ENCODE measurements around the gene REEP3. TPM values are rescaled to one million over a fixed set of nuclear protein-coding genes. Genes with fewer than 3 reads are reported as not detected.

REEP3 gene
- total and polyA plus RNA-seq, 2 donors (not counting 1 experiment from before 2014, with no cell fraction given) = 67.5 to 86.6 TPM

DNA sequence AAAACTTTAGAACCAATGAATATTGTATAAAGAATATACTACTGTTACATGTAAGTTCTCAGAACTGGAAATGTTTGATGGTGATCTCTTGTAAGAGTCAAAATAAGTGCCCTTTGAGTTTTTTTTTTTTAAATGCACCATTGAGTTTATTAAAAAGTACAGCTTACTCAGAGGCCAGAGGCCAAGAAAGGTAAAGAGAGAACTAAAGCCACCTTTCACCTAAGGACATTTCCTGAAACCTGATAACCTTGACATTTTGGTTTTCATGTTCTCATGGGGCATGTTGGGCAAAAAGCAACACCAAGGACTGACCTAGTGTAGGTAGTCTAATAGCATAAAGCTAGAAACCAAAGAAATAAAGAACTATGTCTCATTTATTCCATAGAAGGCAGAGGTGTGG is 27.7 kb downstream of the REEP3 start:
- no peaks in the 10 kb centered on the region for H3K36me3 ChIP-seq (ENCODE audit: control insufficient read depth, insufficient read depth, low read length)
- H3K9me3 ChIP-seq (ENCODE audit: control insufficient read depth, insufficient read depth, low read depth, low read length) = no peaks in the 10 kb centered on the region
- no peak overlapping the region for H3K27ac ChIP-seq (ENCODE audit: insufficient read depth, low read length)
- peaks cover 13% of the 10 kb centered on the region for H3K4me1 ChIP-seq (ENCODE audit: control insufficient read depth, extremely low read depth, insufficient read depth, low read length)
- no peak overlapping the region for H3K9ac ChIP-seq (ENCODE audit: insufficient read depth, low read length)
- TF ChIP-seq EZH2 (IDR thresholded peaks at IDR 0.05; ENCODE audit: low read length, missing control alignments) = no peak
- TF ChIP-seq, protein P1, sequence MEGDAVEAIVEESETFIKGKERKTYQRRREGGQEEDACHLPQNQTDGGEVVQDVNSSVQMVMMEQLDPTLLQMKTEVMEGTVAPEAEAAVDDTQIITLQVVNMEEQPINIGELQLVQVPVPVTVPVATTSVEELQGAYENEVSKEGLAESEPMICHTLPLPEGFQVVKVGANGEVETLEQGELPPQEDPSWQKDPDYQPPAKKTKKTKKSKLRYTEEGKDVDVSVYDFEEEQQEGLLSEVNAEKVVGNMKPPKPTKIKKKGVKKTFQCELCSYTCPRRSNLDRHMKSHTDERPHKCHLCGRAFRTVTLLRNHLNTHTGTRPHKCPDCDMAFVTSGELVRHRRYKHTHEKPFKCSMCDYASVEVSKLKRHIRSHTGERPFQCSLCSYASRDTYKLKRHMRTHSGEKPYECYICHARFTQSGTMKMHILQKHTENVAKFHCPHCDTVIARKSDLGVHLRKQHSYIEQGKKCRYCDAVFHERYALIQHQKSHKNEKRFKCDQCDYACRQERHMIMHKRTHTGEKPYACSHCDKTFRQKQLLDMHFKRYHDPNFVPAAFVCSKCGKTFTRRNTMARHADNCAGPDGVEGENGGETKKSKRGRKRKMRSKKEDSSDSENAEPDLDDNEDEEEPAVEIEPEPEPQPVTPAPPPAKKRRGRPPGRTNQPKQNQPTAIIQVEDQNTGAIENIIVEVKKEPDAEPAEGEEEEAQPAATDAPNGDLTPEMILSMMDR (conservative IDR thresholded peaks at IDR 0.05 in 1 of 2, IDR thresholded peaks at IDR 0.05 in 1 of 2; ENCODE audit: low read depth in 1 of 2, low read length in 2 of 2) = no peak
- H3K4me3 ChIP-seq (replicated peaks in 1 of 4; ENCODE audit: control extremely low read depth in 1 of 4, insufficient read depth in 1 of 4, low read depth in 3 of 4, low read length in 4 of 4) = no peak overlapping the region
- no peaks in the 10 kb centered on the region for H4K20me1 ChIP-seq (ENCODE audit: control insufficient read depth, extremely low read depth, insufficient read depth, low read length)
- no peak overlapping the region for H3K4me2 ChIP-seq (ENCODE audit: extremely low read depth, insufficient read depth, low read length)
- H3K27me3 ChIP-seq (ENCODE audit: control insufficient read depth, insufficient read depth, low read length) = no peaks in the 10 kb centered on the region
- no peak for DNase-seq (ENCODE audit: low read depth in 2 of 2)
- H3K79me2 ChIP-seq (ENCODE audit: control insufficient read depth, insufficient read depth, low read length) = peaks cover 24% of the 10 kb centered on the region
- no peak overlapping the region for H2AFZ ChIP-seq (ENCODE audit: low read length)

DNA sequence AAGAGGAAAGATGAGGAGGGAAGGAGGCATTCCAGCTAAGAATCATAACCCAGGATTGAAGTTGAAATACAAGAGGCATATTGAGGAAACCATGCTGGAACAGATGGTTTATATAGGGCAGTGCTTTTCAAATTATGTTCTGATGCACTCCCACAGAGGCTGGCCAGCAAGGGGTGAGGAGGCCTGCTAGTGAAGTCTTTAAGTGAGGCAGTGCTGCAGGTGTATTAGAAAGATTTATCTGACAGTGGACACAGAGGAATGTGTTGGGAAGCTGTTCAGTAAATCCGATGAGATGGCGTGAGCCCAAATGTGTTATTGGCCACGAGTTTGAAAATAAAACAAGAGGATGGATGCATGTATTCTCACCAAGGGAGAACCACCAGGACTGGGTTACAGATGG is 28.6 kb downstream of the REEP3 start:
- H3K9ac ChIP-seq (ENCODE audit: insufficient read depth, low read length) = no peak overlapping the region
- TF ChIP-seq EZH2 (IDR thresholded peaks at IDR 0.05; ENCODE audit: low read length, missing control alignments) = no peak
- TF ChIP-seq, protein P1 (conservative IDR thresholded peaks at IDR 0.05 in 1 of 2, IDR thresholded peaks at IDR 0.05 in 1 of 2; ENCODE audit: low read depth in 1 of 2, low read length in 2 of 2) = no peak
- DNase-seq (ENCODE audit: low read depth in 2 of 2) = no peak
- no peak overlapping the region for H3K4me3 ChIP-seq (replicated peaks in 1 of 4; ENCODE audit: control extremely low read depth in 1 of 4, insufficient read depth in 1 of 4, low read depth in 3 of 4, low read length in 4 of 4)
- no peaks in the 10 kb centered on the region for H3K27me3 ChIP-seq (ENCODE audit: control insufficient read depth, insufficient read depth, low read length)
- H3K4me1 ChIP-seq (ENCODE audit: control insufficient read depth, extremely low read depth, insufficient read depth, low read length) = peaks cover 17% of the 10 kb centered on the region
- peaks cover 21% of the 10 kb centered on the region for H3K79me2 ChIP-seq (ENCODE audit: control insufficient read depth, insufficient read depth, low read length)
- no peak overlapping the region for H2AFZ ChIP-seq (ENCODE audit: low read length)
- H3K27ac ChIP-seq (ENCODE audit: insufficient read depth, low read length) = no peak overlapping the region
- no peaks in the 10 kb centered on the region for H3K36me3 ChIP-seq (ENCODE audit: control insufficient read depth, insufficient read depth, low read length)
- no peak overlapping the region for H3K4me2 ChIP-seq (ENCODE audit: extremely low read depth, insufficient read depth, low read length)
- H4K20me1 ChIP-seq (ENCODE audit: control insufficient read depth, extremely low read depth, insufficient read depth, low read length) = no peaks in the 10 kb centered on the region
- H3K9me3 ChIP-seq (ENCODE audit: control insufficient read depth, insufficient read depth, low read depth, low read length) = no peaks in the 10 kb centered on the region

DNA sequence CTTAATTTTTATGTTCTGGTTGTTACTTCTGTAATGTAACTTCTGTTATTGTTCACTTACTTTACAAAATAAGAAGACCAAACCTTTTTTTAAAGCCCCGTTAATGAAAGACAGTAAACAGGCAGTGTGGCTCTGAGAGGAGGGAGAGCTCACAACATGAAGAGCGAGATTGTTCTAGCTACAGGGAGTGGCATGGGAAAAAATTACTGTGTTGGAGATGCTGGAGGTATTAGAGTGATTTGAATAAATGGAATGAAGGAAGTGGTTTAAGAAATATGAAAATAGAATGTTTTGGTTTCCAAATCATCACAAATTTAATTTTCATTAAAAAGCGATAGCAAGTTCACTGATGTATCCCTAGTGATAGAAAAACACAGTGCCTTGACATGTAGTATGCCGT is 31.8 kb downstream of the REEP3 start:
- H3K4me2 ChIP-seq (ENCODE audit: extremely low read depth, insufficient read depth, low read length) = peak overlapping the region; percentile 37
- TF ChIP-seq, protein P1 (conservative IDR thresholded peaks at IDR 0.05 in 1 of 2, IDR thresholded peaks at IDR 0.05 in 1 of 2; ENCODE audit: low read depth in 1 of 2, low read length in 2 of 2) = no peak
- TF ChIP-seq EZH2 (IDR thresholded peaks at IDR 0.05; ENCODE audit: low read length, missing control alignments) = no peak
- H4K20me1 ChIP-seq (ENCODE audit: control insufficient read depth, extremely low read depth, insufficient read depth, low read length) = no peaks in the 10 kb centered on the region
- no peak overlapping the region for H3K4me3 ChIP-seq (replicated peaks in 1 of 4; ENCODE audit: control extremely low read depth in 1 of 4, insufficient read depth in 1 of 4, low read depth in 3 of 4, low read length in 4 of 4)
- H3K79me2 ChIP-seq (ENCODE audit: control insufficient read depth, insufficient read depth, low read length) = peaks cover 28% of the 10 kb centered on the region
- H3K9ac ChIP-seq (ENCODE audit: insufficient read depth, low read length) = no peak overlapping the region
- H3K36me3 ChIP-seq (ENCODE audit: control insufficient read depth, insufficient read depth, low read length) = no peaks in the 10 kb centered on the region
- peak; percentile 72 to 90 for DNase-seq (ENCODE audit: low read depth in 2 of 2)
- peak overlapping the region; percentile 88 for H3K27ac ChIP-seq (ENCODE audit: insufficient read depth, low read length)
- no peaks in the 10 kb centered on the region for H3K27me3 ChIP-seq (ENCODE audit: control insufficient read depth, insufficient read depth, low read length)
- peaks cover 23% of the 10 kb centered on the region for H3K4me1 ChIP-seq (ENCODE audit: control insufficient read depth, extremely low read depth, insufficient read depth, low read length)
- no peak overlapping the region for H2AFZ ChIP-seq (ENCODE audit: low read length)
- H3K9me3 ChIP-seq (ENCODE audit: control insufficient read depth, insufficient read depth, low read depth, low read length) = no peaks in the 10 kb centered on the region

Measured in fibroblast of lung (primary cell).